Loucy (cell line): ENCODE measurements around the gene VASH2.

Source experiments
- EZH2phosphoT487 ChIP-seq: fragments of 200-600 bp; IDR thresholded peaks from 2 replicates; pipeline ENCODE4 v1.6.1; 2018; ENCODE audit warnings: antibody characterized with exemption, mild to moderate bottlenecking, moderate library complexity, borderline replicate concordance
- TF ChIP-seq, protein P1 (sequence below): fragments of 200-600 bp; sonication (generic); conservative IDR thresholded peaks from 2 replicates; pipeline ENCODE4 v1.5.1; 2014; ENCODE audit warnings: mild to moderate bottlenecking, antibody characterized with exemption, low read length

DNA sequence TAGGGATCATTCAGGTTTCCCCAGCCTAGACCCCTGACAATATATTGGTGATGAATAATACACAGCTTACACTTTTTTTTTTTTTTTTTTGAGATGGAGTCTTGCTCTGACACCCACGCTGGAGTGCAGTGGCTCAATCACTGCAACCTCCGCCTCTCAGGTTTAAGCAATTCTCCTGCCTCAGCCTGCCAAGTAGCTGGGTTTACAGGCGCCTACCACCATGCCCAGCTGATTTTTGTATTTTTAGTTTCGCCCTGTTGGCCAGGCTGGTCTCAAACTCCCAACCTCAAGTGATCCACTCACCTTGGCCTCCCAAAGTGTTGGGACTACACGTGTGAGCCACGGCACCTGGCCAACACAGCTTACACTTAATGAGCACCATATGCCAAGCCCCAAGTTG, 7.2 kb downstream of the VASH2 start:
- TF ChIP-seq, protein P1, sequence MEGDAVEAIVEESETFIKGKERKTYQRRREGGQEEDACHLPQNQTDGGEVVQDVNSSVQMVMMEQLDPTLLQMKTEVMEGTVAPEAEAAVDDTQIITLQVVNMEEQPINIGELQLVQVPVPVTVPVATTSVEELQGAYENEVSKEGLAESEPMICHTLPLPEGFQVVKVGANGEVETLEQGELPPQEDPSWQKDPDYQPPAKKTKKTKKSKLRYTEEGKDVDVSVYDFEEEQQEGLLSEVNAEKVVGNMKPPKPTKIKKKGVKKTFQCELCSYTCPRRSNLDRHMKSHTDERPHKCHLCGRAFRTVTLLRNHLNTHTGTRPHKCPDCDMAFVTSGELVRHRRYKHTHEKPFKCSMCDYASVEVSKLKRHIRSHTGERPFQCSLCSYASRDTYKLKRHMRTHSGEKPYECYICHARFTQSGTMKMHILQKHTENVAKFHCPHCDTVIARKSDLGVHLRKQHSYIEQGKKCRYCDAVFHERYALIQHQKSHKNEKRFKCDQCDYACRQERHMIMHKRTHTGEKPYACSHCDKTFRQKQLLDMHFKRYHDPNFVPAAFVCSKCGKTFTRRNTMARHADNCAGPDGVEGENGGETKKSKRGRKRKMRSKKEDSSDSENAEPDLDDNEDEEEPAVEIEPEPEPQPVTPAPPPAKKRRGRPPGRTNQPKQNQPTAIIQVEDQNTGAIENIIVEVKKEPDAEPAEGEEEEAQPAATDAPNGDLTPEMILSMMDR, result no peak
- TF ChIP-seq EZH2phosphoT487, result no peak
